GM18867 (cell line): Measurements from ENCODE around the gene TRAM2.
A peak's percentile ranks its signal among the peaks of the same experiment; 100 is the strongest.

ENCODE experiments used
- ATAC-seq: cut with Tn5 transposase; IDR thresholded peaks from one replicate; pipeline ENCODE4 v1.9.1; 2021; ENCODE audit warnings: mild to moderate bottlenecking, moderate library complexity; ENCODE audit not compliant: unreplicated experiment

TRAM2 gene

GRCh38 chr6:52513464-52513863 lies 63.4 kb downstream of the TRAM2 start:
- no peak for ATAC-seq

DNA sequence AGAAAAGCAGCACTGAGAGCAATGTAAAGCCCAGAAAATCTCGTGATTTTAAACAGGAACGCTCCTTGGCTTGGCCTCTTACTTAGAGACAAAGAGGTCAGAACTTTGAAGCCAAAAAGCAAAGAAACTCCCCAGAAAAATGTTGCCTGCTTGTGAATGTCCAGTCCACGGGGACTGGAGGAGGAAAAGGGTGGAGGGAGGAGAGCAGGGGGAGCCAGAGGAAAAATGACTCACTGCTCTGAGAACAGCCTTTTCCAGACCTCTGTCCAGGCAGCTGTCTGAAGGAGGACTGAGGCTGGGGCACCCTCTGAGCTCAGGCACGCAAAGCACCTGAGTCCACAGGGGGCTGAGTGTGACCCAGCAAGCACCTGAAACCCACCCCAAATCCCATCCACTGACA lies 64.7 kb downstream of the TRAM2 start:
- ATAC-seq, result no peak

GRCh38 chr6:52511572-52512151 lies 65.2 kb downstream of the TRAM2 start:
- ATAC-seq, result no peak

DNA sequence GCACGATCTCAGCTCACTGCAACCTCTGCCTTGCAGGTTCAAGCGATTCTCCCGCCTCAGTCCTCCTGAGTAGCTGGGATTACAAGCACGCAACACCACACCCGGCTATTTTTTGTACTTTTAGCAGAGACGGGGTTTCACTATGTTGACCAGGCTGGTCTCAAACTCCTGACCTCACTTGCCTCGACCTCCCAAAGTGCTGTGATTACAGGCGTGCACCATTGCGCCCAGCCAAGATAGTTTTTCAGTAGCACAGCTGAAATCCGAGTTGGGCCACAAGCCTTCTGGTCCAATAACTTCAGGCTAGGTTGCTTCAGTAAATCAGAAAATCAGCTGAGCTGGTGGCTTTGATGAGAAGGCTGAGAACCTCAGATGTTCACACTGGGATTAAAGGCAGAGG lies 65.7 kb downstream of the TRAM2 start:
- no peak for ATAC-seq

DNA sequence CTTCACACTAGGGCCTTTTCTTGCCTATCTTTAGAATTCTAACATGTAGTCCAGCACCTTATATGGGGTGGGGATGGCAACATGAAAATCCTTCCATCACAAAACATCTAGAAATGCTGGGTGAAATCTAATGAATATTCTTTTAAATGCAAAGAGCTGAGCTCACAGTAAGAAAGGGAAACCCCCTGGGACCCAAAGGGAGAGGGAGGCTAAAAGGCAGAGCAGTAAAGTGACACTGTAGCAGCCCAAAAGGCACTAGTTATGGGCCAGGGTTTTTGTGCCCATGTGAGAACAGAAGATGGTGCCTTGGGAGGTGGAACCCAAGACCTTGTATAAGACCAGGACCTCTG lies 66.7 kb downstream of the TRAM2 start:
- ATAC-seq, result no peak

DNA sequence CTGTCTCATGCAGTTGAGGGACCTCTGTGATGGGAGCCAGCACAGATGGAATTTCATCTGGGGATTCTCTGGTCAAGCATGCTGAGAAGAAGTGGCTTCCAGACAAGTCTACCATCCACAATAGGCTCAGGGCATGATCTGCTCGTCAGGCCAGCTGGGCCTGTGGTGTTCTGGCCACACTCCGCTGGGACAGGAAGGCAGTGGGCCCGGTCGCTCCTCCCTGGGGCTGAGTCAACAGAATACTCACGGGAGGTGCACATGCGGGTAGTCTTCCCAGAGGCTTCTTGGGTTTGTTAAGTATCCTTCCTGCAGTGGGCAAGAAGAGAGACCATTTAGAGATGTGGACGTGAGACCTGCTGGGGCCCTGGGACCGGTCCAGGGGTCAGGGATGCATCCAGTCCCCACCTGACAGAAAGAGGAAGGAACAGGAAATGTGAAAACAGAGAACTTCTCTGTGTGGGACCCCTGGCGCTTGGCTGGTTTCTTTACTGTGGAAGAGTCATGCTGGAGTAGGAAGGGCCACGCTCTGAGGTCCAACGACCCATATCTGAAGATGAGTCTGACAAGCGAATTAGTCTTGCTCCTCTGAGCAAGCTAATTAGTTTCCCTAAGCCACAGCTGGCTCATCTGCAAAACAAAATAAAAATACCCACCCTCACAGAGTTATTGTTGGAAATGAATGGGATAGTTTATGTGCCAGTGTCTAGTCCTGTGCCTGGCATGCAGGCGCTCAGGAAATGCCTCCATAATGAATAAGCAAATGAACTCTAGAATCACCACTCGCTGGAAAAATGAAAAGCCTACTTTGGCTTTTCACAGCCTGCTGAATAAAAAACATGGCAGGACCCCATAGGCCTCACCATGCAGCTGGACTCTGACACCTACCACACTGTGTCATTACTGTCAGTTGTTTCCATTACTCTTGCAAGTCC lies 67.3 kb downstream of the TRAM2 start:
- no peak for ATAC-seq

DNA sequence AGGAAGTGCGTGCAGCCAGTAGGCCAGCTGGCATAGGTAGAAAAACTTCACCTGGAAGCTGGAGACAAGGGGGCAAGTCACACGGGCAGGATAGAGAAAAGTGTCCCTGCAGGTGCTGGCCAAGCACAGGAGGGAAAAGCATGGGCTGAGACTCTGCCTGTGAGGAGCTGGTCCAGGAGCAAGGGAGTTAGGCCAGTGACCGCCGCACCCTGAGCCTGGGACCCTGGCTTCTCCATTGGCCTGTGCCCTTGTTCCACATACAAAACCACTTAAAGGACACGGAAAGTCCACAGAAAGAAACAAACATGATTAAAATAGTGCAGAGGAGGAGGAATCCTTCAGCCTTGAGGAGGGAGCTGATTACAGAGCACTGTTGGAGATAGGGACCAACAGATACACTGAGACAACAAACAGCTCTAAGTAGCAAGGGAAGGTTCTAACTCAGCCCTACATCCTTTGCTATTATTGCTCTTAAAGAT lies 68.6 kb downstream of the TRAM2 start:
- no peak for ATAC-seq

DNA sequence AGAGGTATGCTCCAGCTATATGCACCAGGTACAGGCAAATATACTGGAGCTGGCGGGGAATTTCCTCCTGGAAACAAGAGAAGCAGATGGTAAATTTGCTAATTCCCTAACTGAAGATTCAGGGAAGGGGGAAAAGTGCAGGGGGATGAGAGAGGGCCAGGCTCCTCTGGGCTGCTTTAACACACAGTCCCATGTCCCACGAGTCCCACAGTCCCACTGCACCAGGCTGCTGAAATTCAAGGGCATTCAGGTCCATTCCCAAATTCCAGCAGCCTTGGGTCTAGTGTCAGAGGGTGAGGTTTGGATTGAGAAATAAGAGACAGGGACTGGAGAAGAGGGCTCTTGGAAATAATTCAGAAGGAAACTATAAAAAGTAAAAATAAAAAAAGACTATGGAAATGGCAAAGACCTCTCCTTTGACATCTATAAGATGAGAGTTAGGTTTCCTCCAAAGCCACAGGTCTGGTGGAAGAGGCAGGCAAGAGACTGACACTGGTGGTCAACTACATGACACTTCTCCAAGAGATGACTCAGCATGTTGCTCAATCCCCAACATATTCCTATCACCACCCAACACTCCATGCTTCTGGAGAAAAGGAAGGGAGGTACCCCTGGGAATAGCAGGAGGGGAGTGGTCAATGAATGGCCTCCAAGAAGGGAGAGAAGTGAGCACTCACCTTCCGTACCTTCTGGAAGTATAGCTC lies 69.2 kb downstream of the TRAM2 start:
- ATAC-seq, result no peak

- no peak for ATAC-seq
These were observed 70.4 kb downstream of the TRAM2 start for GRCh38 chr6:52506476-52506875.

DNA sequence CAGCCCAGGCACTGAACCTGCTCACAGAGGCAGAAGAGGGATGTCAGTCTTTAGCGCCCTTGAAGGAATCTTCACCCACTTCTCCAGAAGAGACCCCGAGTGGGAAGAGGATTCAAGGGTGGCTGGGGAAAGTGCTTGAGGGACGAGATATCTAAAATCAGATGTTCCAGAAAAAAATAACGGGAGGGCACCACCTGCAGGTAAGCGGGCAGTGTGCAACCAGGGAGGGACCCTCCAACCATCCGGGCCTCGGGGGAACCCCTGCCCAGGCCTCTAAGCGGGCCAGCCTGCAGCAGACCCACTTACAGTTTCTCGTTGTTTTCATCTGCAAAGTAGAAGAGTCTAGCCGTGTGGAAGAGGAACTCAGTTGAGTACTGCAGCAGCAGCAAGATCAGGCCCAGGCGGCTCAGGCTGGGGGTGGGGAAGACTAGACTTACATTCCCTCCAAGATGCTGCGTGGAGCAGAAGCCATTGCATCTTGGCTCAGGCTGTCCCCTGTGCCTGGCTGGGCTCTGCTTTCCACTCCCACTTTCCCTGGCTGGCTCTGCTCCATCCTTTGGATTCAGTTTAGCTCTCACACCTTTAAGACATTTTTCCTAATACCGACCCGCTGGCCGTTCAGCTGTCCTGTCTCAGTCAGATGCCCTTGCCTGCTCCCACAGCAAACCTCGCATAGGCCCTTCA lies 71.0 kb downstream of the TRAM2 start:
- ATAC-seq, result no peak

- ATAC-seq, result no peak
These were observed 72.1 kb downstream of the TRAM2 start for GRCh38 chr6:52504782-52505136.

GRCh38 chr6:52503851-52504781 lies 72.7 kb downstream of the TRAM2 start:
- ATAC-seq, result no peak

DNA sequence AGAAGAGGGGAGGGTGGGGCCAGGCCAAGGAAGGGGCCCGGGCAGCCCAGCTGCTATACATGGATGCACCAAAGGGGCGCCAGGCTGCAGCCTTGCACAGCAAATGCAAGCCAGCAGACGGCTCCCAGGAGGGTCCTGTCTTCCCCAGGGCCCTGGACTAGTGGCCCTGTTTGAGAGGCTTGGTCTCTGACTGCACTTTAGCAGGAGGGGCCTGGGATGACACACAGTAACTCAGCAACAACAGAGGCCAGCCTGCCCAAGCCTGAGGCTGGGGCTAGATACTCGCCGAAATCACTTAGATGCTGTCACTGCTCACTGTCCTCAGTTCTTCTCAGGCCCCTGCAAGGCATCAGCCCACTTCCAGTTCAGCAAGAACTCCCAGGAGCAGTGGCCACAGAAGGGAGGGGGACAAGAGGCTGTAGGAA lies 73.5 kb downstream of the TRAM2 start:
- ATAC-seq, result no peak

- no peak for ATAC-seq
These were observed 74.4 kb downstream of the TRAM2 start for GRCh38 chr6:52502306-52503029.

- no peak for ATAC-seq
These were observed 76.4 kb downstream of the TRAM2 start for GRCh38 chr6:52500238-52501129.

- no peak for ATAC-seq
These were observed 77.1 kb downstream of the TRAM2 start for GRCh38 chr6:52499681-52500236.

GRCh38 chr6:52499026-52499425 lies 77.8 kb downstream of the TRAM2 start:
- ATAC-seq, result no peak

DNA sequence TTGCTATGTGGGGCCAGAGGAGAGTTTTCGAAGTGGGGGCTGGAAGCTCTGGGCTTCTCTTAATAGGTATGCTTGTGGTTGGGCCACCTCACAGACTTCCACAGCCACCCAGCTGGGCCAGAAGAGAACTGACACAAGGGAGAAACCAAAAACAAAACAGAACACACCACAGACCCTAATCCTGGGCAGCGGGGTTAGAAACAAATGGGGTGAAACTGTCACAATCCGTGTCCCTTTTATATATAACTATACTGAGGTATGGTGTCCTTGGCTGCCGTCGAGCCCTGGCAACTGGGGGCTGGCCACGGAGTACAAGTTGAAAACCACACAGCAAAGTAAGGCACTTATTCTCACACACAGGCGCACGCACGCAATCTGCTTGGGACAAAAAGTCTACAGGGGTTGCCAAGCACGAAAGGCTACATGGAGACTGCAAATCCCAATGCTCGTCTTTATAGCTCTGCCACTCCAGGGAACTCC lies 78.3 kb downstream of the TRAM2 start:
- ATAC-seq, result peak; percentile 47
